Lower leg skin (tissue), 3 donors: ENCODE measurements around the gene MOAP1.

Experiments used
- CTCF ChIP-seq, 3 donors: fragments of 450-650 bp; IDR thresholded peaks; one replicate each; pipeline ENCODE4 v1.5.1; 2016; ENCODE audit warnings: antibody characterized with exemption in 3 of 3, mild to moderate bottlenecking in 3 of 3, moderate library complexity in 2 of 3
- POLR2A ChIP-seq, 2 donors: fragments of 450-650 bp; IDR thresholded peaks; one replicate each; pipeline ENCODE4 v1.6.1; 2016 to 2017; ENCODE audit warnings: antibody characterized with exemption in 2 of 2, mild to moderate bottlenecking in 1 of 2, moderate library complexity in 1 of 2

GRCh38 chr14:93161411-93161940 is 23.2 kb downstream of the MOAP1 start:
- TF ChIP-seq CTCF (IDR thresholded peaks at IDR 0.05), result no peak
- TF ChIP-seq POLR2A (IDR thresholded peaks at IDR 0.05), result no peak
